T-cell (primary cell): Measurements from ENCODE around the gene TENM4. TPM values are rescaled to one million over a fixed set of nuclear protein-coding genes. Genes with fewer than 3 reads are reported as not detected.

Experiments used
- ATAC-seq, 4 experiments: fragments of 200-7000 bp in 3 of 4; fragments of 150-1000 bp in 1 of 4; cut with Tn5 transposase; replicated peaks in 1 of 4; 1 replicate in 3 of 4; 2 replicates in 1 of 4; pipeline ENCODE4 v1.10.0; 2021; ENCODE audit warnings: moderate library complexity in 3 of 4, mild to moderate bottlenecking in 2 of 4, moderate number of reproducible peaks in 1 of 4
- CTCF ChIA-PET, 2 donors: fragments of 300-600 bp; sonication (Branson Sonifier 250); formaldehyde crosslinking; loops; one replicate each; lab custom pipeline; 2022; ENCODE audit warnings: antibody characterized with exemption in 2 of 2; lab: Charles Lee
- POLR2A ChIA-PET, 2 donors: fragments of 300-600 bp; sonication (Branson Sonifier 250); formaldehyde crosslinking; loops; one replicate each; lab custom pipeline; 2022; ENCODE audit warnings: antibody characterized with exemption in 2 of 2; lab: Charles Lee
- DNase-seq, 35 experiments: peaks; one replicate each; pipeline versions ENCODE4 v3.0.0 to v3.0.0-alpha.2; 2013 to 2023
- H3K27ac ChIP-seq: one replicate; pipeline ENCODE4 v1.5.1; 2013; ENCODE audit warnings: low read length
- H3K27me3 ChIP-seq, 2 experiments: replicated peaks in 1 of 2; 1 replicate in 1 of 2; 2 replicates in 1 of 2; pipeline versions ENCODE4 v1.6.1 to v1.7.0; 2013; ENCODE audit warnings: low read length in 1 of 2, mixed read lengths in 1 of 2; ENCODE audit not compliant: control insufficient read depth in 2 of 2, insufficient read depth in 2 of 2; ENCODE audit errors: extremely low read depth in 1 of 2
- H3K36me3 ChIP-seq, 2 donors: 1 replicate in 1 of 2; 2 replicates in 1 of 2; pipeline versions ENCODE4 v1.6.1 to v1.7.0; 2013; ENCODE audit warnings: low read length in 1 of 2; ENCODE audit not compliant: control insufficient read depth in 2 of 2, insufficient read depth in 1 of 2; ENCODE audit errors: extremely low read depth in 1 of 2
- H3K4me1 ChIP-seq, 2 experiments: 1 replicate in 1 of 2; 2 replicates in 1 of 2; pipeline versions ENCODE4 v1.6.1 to v1.7.0; 2013; ENCODE audit warnings: low read length in 2 of 2, mixed read lengths in 1 of 2; ENCODE audit not compliant: insufficient read depth in 2 of 2, control insufficient read depth in 1 of 2; ENCODE audit errors: extremely low read depth in 1 of 2
- H3K4me3 ChIP-seq, 2 donors: 1 replicate in 1 of 2; 2 replicates in 1 of 2; pipeline versions ENCODE4 v1.5.1 to v1.7.0; 2013; ENCODE audit warnings: mild to moderate bottlenecking in 2 of 2, low read length in 1 of 2, moderate library complexity in 1 of 2; ENCODE audit not compliant: control insufficient read depth in 1 of 2; ENCODE audit errors: extremely low read depth in 1 of 2
- H3K9me3 ChIP-seq: 2 replicates; pipeline ENCODE4 v1.7.0; 2013
- H3K27ac Mint-ChIP-seq, 2 donors: one replicate each; pipeline ENCODE4 v1.8.0; 2020 to 2021; ENCODE audit warnings: mild to moderate bottlenecking in 2 of 2, mixed read lengths in 2 of 2
- H3K27me3 Mint-ChIP-seq, 2 donors: one replicate each; pipeline ENCODE4 v1.8.0; 2021 to 2022; ENCODE audit warnings: mixed read lengths in 2 of 2
- H3K36me3 Mint-ChIP-seq: one replicate; pipeline ENCODE4 v1.8.0; 2021; ENCODE audit warnings: mixed read lengths
- H3K4me1 Mint-ChIP-seq, 3 donors: one replicate each; pipeline ENCODE4 v1.8.0; 2020 to 2022; ENCODE audit warnings: mixed read lengths in 3 of 3, mild to moderate bottlenecking in 1 of 3
- H3K4me3 Mint-ChIP-seq, 3 donors: one replicate each; pipeline ENCODE4 v1.8.0; 2020 to 2022; ENCODE audit warnings: mild to moderate bottlenecking in 3 of 3, mixed read lengths in 3 of 3, moderate library complexity in 3 of 3
- H3K9me3 Mint-ChIP-seq, 3 donors: one replicate each; pipeline ENCODE4 v1.8.0; 2020 to 2022; ENCODE audit warnings: mixed read lengths in 3 of 3
- WGBS: methylation state at CpG from one replicate; pipeline ENCODE4 v1.1.5; 2013; ENCODE audit warnings: missing lambda C conversion rate; ENCODE audit not compliant: insufficient coverage; 5-methylcytosine and 5-hydroxymethylcytosine counted together
- total RNA-seq, 35 experiments: library from RNA in 6 of 35; stranded (reverse) in 6 of 35; fragments of 120-200 nt in 1 of 35; gene quantifications; one replicate each; pipeline versions ENCODE4 v1.2.1 to v1.2.4 and lab custom pipeline; 2013 to 2026

The TENM4 gene
- total RNA-seq, 5 donors from 2014 or later (not counting 1 experiment from before 2014, with no cell fraction given), result 0.03 to 0.35 (median 0.03) TPM; not detected in 2

DNA sequence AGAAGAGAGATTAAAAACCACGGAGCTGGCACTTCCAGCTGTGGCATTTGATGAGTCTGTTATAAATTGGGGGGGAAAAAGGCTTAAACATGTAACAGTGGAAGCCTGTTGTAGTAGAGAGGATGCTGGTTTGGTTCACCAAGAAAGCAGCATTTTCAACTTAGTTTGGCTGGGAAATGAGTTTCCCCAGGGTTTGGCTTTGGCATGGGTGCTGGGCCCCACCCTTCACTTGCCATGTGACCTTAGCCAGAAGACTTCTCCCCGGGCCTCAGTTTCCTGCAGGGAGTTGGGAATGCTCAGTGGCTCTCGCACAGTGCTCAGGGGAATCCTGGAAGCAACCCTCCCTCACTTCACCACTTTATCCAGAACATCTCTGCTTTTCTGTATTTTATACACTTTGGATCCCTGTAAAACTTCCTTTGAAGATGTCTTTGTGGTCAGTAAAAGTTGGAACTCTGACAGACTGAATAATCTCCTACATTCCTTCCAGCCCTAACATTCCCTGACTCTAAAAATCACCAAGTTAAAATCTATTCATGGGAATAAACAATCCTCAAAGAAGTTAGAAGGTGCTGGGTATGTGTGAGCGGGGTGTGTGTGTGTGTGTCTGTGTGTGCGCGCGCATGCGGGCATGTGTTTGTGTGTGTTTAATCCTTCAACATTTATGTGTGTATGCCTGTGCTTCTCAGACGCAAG is 166.0 kb downstream of the TENM4 start:
- POLR2A ChIA-PET, result no interaction called here
- Mint-ChIP-seq H3K4me3 (no peak overlapping the region), H3K27ac (no peak overlapping the region), H3K4me1 (no peaks in the 10 kb centered on the region), H3K9me3 (peaks cover 0 to 3% (median 0%) of the 10 kb centered on the region in 3 donors), H3K27me3 (peaks cover 0 to 4% of the 10 kb centered on the region in 2 donors), H3K36me3 (no peaks in the 10 kb centered on the region)
- Histone ChIP-seq H3K4me1 (no peaks in the 10 kb centered on the region), H3K27ac (no peak overlapping the region), H3K36me3 (no peaks in the 10 kb centered on the region), H3K9me3 (no peaks in the 10 kb centered on the region), H3K27me3 (peaks cover 0 to 5% of the 10 kb centered on the region in 2 experiments), H3K4me3 (no peak overlapping the region)
- DNase-seq, result no peak
- no peak for ATAC-seq
- WGBS, result 100% methylated on average over 1 of the region's 9 CpGs
- CTCF ChIA-PET, result no interaction called here

GRCh38 chr11:79273781-79274180 is 167.0 kb downstream of the TENM4 start:
- Mint-ChIP-seq H3K27ac (no peak overlapping the region), H3K9me3 (peaks cover 0 to 3% (median 0%) of the 10 kb centered on the region in 3 donors), H3K36me3 (no peaks in the 10 kb centered on the region), H3K4me3 (no peak overlapping the region), H3K27me3 (peaks cover 0 to 4% of the 10 kb centered on the region in 2 donors), H3K4me1 (no peaks in the 10 kb centered on the region)
- peaks cover 0 to 5% of the 10 kb centered on the region in 2 experiments for H3K27me3 ChIP-seq
- no peak overlapping the region for H3K4me3 ChIP-seq
- ChIA-PET POLR2A (no interaction called here), CTCF (no interaction called here)
- DNase-seq (no peak), ATAC-seq (no peak)
- no peaks in the 10 kb centered on the region for H3K36me3 ChIP-seq
- no peak overlapping the region for H3K27ac ChIP-seq
- no peaks in the 10 kb centered on the region for H3K4me1 ChIP-seq
- no CpG with 5 or more reads among the region's 3 CpGs for WGBS
- H3K9me3 ChIP-seq, result no peaks in the 10 kb centered on the region

DNA sequence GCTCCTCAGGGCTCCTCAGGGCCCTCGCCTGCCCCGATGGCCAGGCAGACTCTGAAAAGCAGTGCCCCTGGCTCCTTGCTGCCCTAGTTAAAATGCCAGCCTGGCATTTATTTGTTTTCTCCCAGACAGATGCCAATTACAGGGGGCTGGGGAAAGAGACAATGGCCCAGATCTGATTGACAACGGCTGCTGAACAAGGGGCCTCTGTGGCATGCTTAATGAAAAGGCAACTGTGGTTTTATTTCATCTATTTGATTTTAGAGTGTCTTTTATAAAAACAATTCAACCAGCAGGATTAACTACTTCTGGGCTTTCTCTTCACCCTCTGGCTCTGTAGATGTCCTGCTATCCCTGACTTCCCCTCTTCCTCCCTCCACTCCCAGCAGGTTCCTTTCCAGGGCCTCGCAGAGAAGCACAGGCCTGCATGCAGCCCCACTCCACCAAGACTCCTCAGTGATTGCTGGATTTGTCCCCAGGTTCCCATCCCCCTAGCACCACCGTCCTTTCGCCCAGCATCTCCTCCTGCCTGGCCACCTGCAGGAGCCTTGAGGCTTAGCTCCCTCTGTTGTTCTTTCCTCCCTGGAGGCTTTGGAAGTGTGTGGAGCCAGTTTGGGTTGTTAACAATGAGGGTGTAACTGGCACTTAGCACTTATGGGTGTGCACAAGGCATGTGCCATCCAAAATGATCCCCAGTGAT is 171.1 kb downstream of the TENM4 start:
- Mint-ChIP-seq H3K36me3 (no peaks in the 10 kb centered on the region), H3K9me3 (peaks cover 0 to 3% (median 0%) of the 10 kb centered on the region in 3 donors), H3K4me1 (no peaks in the 10 kb centered on the region), H3K4me3 (no peak overlapping the region), H3K27ac (no peak overlapping the region), H3K27me3 (peaks cover 0 to 4% of the 10 kb centered on the region in 2 donors)
- ATAC-seq (no peak), DNase-seq (no peak)
- Histone ChIP-seq H3K4me3 (no peak overlapping the region), H3K4me1 (no peaks in the 10 kb centered on the region), H3K9me3 (no peaks in the 10 kb centered on the region), H3K36me3 (no peaks in the 10 kb centered on the region), H3K27ac (no peak overlapping the region), H3K27me3 (peaks cover 0 to 5% of the 10 kb centered on the region in 2 experiments)
- ChIA-PET CTCF (no interaction called here), POLR2A (no interaction called here)
- WGBS, result 42% methylated on average over 2 of the region's 6 CpGs

DNA sequence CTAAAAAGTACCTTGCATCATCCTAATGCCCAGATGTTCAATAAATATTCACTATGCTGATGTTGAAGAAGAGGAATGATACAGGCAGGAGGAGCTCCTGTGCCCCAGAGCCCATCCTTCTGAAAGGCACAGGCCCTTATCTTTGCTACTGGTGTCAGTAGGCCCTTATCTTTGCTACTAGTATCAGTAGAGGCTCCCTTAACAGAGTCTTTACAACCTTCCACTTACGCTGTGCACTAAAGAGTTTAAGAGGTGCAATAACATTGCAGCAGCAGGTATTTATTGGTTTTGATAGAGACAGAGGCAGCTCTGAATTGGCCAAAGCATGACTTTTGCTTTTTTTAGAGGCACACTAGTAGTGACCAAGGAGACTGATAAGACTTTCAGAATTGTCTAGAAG is 174.4 kb downstream of the TENM4 start:
- Histone ChIP-seq H3K4me3 (no peak overlapping the region), H3K9me3 (no peaks in the 10 kb centered on the region), H3K27ac (no peak overlapping the region), H3K4me1 (no peaks in the 10 kb centered on the region), H3K36me3 (no peaks in the 10 kb centered on the region), H3K27me3 (no peaks in the 10 kb centered on the region)
- Mint-ChIP-seq H3K4me1 (no peaks in the 10 kb centered on the region), H3K4me3 (no peak overlapping the region), H3K36me3 (no peaks in the 10 kb centered on the region), H3K9me3 (peaks cover 0 to 3% (median 0%) of the 10 kb centered on the region in 3 donors), H3K27ac (no peak overlapping the region), H3K27me3 (peaks cover 0 to 7% of the 10 kb centered on the region in 2 donors)
- ATAC-seq (no peak), DNase-seq (no peak)
- CTCF ChIA-PET, result no interaction called here
- WGBS, result no CpG with 5 or more reads among the region's 1 CpG
- POLR2A ChIA-PET, result no interaction called here

- Histone ChIP-seq H3K36me3 (no peaks in the 10 kb centered on the region), H3K27me3 (no peaks in the 10 kb centered on the region), H3K4me3 (no peak overlapping the region), H3K27ac (no peak overlapping the region), H3K9me3 (no peaks in the 10 kb centered on the region), H3K4me1 (no peaks in the 10 kb centered on the region)
- Mint-ChIP-seq H3K27ac (no peak overlapping the region), H3K4me3 (no peak overlapping the region), H3K27me3 (peaks cover 0 to 8% of the 10 kb centered on the region in 2 donors), H3K4me1 (no peaks in the 10 kb centered on the region), H3K9me3 (peaks cover 0 to 5% (median 0%) of the 10 kb centered on the region in 3 donors), H3K36me3 (no peaks in the 10 kb centered on the region)
- no peak for DNase-seq
- ChIA-PET CTCF (no interaction called here), POLR2A (no interaction called here)
- 88% methylated on average over 1 of the region's 4 CpGs for WGBS
- ATAC-seq, result no peak
Observed at GRCh38 chr11:79265756-79266322, 175.0 kb downstream of the TENM4 start.

- H3K36me3 ChIP-seq, result no peaks in the 10 kb centered on the region
- no peak overlapping the region for H3K4me3 ChIP-seq
- no peaks in the 10 kb centered on the region for H3K9me3 ChIP-seq
- Mint-ChIP-seq H3K4me3 (no peak overlapping the region), H3K27ac (no peak overlapping the region), H3K9me3 (peaks cover 0 to 4% (median 0%) of the 10 kb centered on the region in 3 donors), H3K4me1 (no peaks in the 10 kb centered on the region), H3K27me3 (peaks cover 0 to 7% of the 10 kb centered on the region in 2 donors), H3K36me3 (no peaks in the 10 kb centered on the region)
- no peaks in the 10 kb centered on the region for H3K27me3 ChIP-seq
- no peak overlapping the region for H3K27ac ChIP-seq
- ATAC-seq (no peak), DNase-seq (no peak)
- H3K4me1 ChIP-seq, result no peaks in the 10 kb centered on the region
- CTCF ChIA-PET, result no interaction called here
- WGBS, result no CpG with 5 or more reads among the region's 6 CpGs
- POLR2A ChIA-PET, result no interaction called here
Observed at GRCh38 chr11:79264284-79264683, 176.5 kb downstream of the TENM4 start.
